HEK293 (cell line): ENCODE results near the gene KRI1.

ENCODE experiments used
- BCL11A ChIP-seq: fragments of 450-650 bp; formaldehyde crosslinking; IDR thresholded peaks from 2 replicates; pipeline ENCODE4 v1.5.1; 2016; ENCODE audit warnings: low read depth, missing biosample characterization, missing genetic modification characterization
- IKZF3 ChIP-seq: fragments of 450-650 bp; IDR thresholded peaks from 2 replicates; pipeline ENCODE4 v1.5.0; 2018; ENCODE audit warnings: missing biosample characterization, mild to moderate bottlenecking, missing genetic modification characterization, moderate library complexity
- ZNF335 ChIP-seq: fragments of 450-650 bp; formaldehyde crosslinking; conservative IDR thresholded peaks from 2 replicates; pipeline ENCODE4 v1.5.1; 2016; ENCODE audit warnings: missing biosample characterization, missing genetic modification characterization
- ZNF571 ChIP-seq: fragments of 450-650 bp; formaldehyde crosslinking; IDR thresholded peaks from 2 replicates; pipeline ENCODE4 v1.5.0; 2017; ENCODE audit warnings: missing biosample characterization, missing genetic modification characterization
- ZNF660 ChIP-seq: fragments of 450-650 bp; IDR thresholded peaks from 2 replicates; pipeline ENCODE4 v1.5.1; 2018; ENCODE audit warnings: missing biosample characterization, mild to moderate bottlenecking, missing genetic modification characterization
- ZNF707 ChIP-seq: fragments of 450-650 bp; formaldehyde crosslinking; IDR thresholded peaks from 2 replicates; pipeline ENCODE4 v1.5.1; 2016; ENCODE audit warnings: missing biosample characterization, missing genetic modification characterization
- TF ChIP-seq, protein P1 (sequence below): fragments of 450-650 bp; formaldehyde crosslinking; IDR thresholded peaks from 2 replicates; pipeline ENCODE4 v1.5.1; 2016; ENCODE audit warnings: missing biosample characterization, missing genetic modification characterization
- TF ChIP-seq, protein P2 (sequence below): fragments of 450-650 bp; formaldehyde crosslinking; IDR thresholded peaks from 2 replicates; pipeline ENCODE4 v1.5.1; 2016; ENCODE audit warnings: missing biosample characterization, missing genetic modification characterization, low read depth
- TF ChIP-seq, protein P3 (sequence below): fragments of 450-650 bp; formaldehyde crosslinking; IDR thresholded peaks from 2 replicates; pipeline ENCODE4 v1.5.1; 2016; ENCODE audit warnings: missing biosample characterization, missing genetic modification characterization, low read depth
- TF ChIP-seq, protein P4 (sequence below): sonication (generic); formaldehyde crosslinking; IDR thresholded peaks from 2 replicates; pipeline ENCODE4 v1.8.1; 2022; ENCODE audit warnings: mild to moderate bottlenecking, moderate library complexity, missing genetic modification reagents

DNA sequence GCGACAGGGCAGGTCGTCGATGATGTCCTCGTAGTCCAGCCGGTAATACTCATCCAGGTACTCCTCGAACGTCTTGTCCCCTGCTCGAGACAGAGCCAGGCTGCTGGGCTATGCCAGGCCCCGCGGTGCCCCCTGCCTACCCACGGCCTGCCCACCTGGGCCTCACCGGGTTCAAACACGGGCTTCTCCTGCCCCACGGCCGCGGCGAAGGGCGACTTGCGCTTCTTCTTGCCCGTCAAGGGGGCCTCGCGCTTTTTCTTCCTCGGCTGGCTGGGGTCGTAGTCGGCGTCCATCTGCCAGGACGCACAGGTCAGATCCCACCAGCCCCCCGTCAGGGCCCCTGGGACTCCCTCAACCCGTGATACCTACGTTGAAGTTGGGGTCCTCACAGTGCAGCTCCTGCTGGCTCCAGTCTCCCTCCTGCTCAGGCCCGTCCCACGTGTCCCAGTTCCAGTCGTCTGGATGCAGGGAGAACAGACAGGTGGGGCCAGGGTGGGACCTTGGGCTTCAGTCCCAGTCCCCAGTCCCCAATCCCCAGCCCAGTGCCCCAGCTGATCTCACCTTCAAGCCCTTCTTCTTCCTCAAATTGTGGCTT, 8.1 kb downstream of the KRI1 start:
- TF ChIP-seq, protein P1, sequence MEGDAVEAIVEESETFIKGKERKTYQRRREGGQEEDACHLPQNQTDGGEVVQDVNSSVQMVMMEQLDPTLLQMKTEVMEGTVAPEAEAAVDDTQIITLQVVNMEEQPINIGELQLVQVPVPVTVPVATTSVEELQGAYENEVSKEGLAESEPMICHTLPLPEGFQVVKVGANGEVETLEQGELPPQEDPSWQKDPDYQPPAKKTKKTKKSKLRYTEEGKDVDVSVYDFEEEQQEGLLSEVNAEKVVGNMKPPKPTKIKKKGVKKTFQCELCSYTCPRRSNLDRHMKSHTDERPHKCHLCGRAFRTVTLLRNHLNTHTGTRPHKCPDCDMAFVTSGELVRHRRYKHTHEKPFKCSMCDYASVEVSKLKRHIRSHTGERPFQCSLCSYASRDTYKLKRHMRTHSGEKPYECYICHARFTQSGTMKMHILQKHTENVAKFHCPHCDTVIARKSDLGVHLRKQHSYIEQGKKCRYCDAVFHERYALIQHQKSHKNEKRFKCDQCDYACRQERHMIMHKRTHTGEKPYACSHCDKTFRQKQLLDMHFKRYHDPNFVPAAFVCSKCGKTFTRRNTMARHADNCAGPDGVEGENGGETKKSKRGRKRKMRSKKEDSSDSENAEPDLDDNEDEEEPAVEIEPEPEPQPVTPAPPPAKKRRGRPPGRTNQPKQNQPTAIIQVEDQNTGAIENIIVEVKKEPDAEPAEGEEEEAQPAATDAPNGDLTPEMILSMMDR (tag by site-specific recombination), result no peak
- TF ChIP-seq IKZF3, result no peak
- no peak for TF ChIP-seq ZNF571 (tag by site-specific recombination)
- TF ChIP-seq, protein P2, sequence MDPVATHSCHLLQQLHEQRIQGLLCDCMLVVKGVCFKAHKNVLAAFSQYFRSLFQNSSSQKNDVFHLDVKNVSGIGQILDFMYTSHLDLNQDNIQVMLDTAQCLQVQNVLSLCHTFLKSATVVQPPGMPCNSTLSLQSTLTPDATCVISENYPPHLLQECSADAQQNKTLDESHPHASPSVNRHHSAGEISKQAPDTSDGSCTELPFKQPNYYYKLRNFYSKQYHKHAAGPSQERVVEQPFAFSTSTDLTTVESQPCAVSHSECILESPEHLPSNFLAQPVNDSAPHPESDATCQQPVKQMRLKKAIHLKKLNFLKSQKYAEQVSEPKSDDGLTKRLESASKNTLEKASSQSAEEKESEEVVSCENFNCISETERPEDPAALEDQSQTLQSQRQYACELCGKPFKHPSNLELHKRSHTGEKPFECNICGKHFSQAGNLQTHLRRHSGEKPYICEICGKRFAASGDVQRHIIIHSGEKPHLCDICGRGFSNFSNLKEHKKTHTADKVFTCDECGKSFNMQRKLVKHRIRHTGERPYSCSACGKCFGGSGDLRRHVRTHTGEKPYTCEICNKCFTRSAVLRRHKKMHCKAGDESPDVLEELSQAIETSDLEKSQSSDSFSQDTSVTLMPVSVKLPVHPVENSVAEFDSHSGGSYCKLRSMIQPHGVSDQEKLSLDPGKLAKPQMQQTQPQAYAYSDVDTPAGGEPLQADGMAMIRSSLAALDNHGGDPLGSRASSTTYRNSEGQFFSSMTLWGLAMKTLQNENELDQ (tag by site-specific recombination), result no peak
- TF ChIP-seq, protein P3, sequence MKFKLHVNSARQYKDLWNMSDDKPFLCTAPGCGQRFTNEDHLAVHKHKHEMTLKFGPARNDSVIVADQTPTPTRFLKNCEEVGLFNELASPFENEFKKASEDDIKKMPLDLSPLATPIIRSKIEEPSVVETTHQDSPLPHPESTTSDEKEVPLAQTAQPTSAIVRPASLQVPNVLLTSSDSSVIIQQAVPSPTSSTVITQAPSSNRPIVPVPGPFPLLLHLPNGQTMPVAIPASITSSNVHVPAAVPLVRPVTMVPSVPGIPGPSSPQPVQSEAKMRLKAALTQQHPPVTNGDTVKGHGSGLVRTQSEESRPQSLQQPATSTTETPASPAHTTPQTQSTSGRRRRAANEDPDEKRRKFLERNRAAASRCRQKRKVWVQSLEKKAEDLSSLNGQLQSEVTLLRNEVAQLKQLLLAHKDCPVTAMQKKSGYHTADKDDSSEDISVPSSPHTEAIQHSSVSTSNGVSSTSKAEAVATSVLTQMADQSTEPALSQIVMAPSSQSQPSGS (tag by site-specific recombination), result no peak
- TF ChIP-seq, protein P4, sequence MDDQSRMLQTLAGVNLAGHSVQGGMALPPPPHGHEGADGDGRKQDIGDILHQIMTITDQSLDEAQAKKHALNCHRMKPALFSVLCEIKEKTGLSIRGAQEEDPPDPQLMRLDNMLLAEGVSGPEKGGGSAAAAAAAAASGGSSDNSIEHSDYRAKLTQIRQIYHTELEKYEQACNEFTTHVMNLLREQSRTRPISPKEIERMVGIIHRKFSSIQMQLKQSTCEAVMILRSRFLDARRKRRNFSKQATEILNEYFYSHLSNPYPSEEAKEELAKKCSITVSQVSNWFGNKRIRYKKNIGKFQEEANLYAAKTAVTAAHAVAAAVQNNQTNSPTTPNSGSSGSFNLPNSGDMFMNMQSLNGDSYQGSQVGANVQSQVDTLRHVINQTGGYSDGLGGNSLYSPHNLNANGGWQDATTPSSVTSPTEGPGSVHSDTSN (CRISPR knock-in tag), result no peak
- no peak for TF ChIP-seq BCL11A (tag by site-specific recombination)
- no peak for TF ChIP-seq ZNF660
- no peak for TF ChIP-seq ZNF335
- no peak for TF ChIP-seq ZNF707 (tag by site-specific recombination)
